NCI-H146 treated with DMSO at 0.1 percent for 48 hours (cell line): ENCODE data around the gene GPNMB.

Experiments used
- DNase-seq: peaks from one replicate; lab custom pipeline; 2025; ENCODE audit not compliant: unreplicated experiment; lab: John Stamatoyannopoulos, UW

GPNMB gene

GRCh38 chr7:23268167-23268566, 21.6 kb downstream of the GPNMB start:
- DNase-seq = no peak

GRCh38 chr7:23268746-23269145, 22.2 kb downstream of the GPNMB start:
- DNase-seq = no peak

GRCh38 chr7:23272275-23272674, 25.7 kb downstream of the GPNMB start:
- no peak for DNase-seq

- peak; percentile 89 for DNase-seq
Observed at GRCh38 chr7:23273141-23273599, 26.6 kb downstream of the GPNMB start.

- no peak for DNase-seq
Observed at GRCh38 chr7:23275912-23276311, 29.3 kb downstream of the GPNMB start.

- DNase-seq = no peak
Observed at GRCh38 chr7:23276376-23276775, 29.8 kb downstream of the GPNMB start.

GRCh38 chr7:23276947-23277346, 30.4 kb downstream of the GPNMB start:
- no peak for DNase-seq

- DNase-seq = peak; percentile 45
Observed at GRCh38 chr7:23277359-23277989, 30.9 kb downstream of the GPNMB start.

GRCh38 chr7:23279819-23280525, 33.4 kb downstream of the GPNMB start:
- DNase-seq = no peak

- DNase-seq = no peak
Observed at GRCh38 chr7:23283086-23283485, 36.5 kb downstream of the GPNMB start.

- no peak for DNase-seq
Observed at GRCh38 chr7:23284871-23285270, 38.3 kb downstream of the GPNMB start.

- DNase-seq = no peak
Observed at GRCh38 chr7:23285657-23286646, 39.4 kb downstream of the GPNMB start.

- DNase-seq = no peak
Observed at GRCh38 chr7:23287612-23288011, 41.0 kb downstream of the GPNMB start.

GRCh38 chr7:23290993-23291392, 44.4 kb downstream of the GPNMB start:
- DNase-seq = no peak

- no peak for DNase-seq
Observed at GRCh38 chr7:23291957-23292560, 45.5 kb downstream of the GPNMB start.

- no peak for DNase-seq
Observed at GRCh38 chr7:23292623-23293022, 46.0 kb downstream of the GPNMB start.

- DNase-seq = no peak
Observed at GRCh38 chr7:23293500-23294073, 47.0 kb downstream of the GPNMB start.

GRCh38 chr7:23294549-23295400, 48.2 kb downstream of the GPNMB start:
- no peak for DNase-seq

- DNase-seq = no peak
Observed at GRCh38 chr7:23295401-23295697, 48.8 kb downstream of the GPNMB start.
